ENCODE data around the gene SMG7.
A peak's percentile ranks its signal among the peaks of the same experiment; 100 is the strongest.

- TF ChIP-seq CTCF (IDR thresholded peaks at IDR 0.05) (peak; percentile 20 to 62 (median 48)), POLR2A (IDR thresholded peaks at IDR 0.05) (peak in 1 of 2 donors; percentile 58)
Observed at GRCh38 chr1:183470147-183470960, 1.9 kb upstream of the SMG7 start.

All from adrenal gland (tissue), 5 donors.